Posterior cingulate gyrus (tissue), 11 donors: Measurements from ENCODE around the gene QPRT.
A peak's percentile ranks its signal among the peaks of the same experiment; 100 is the strongest.
"Not testable (repeated sequence)": the region's sequence is repeated elsewhere in the genome, so short reads cannot be mapped to it uniquely, and the experiment has no call there.

ENCODE experiments used
- DNase-seq, 10 donors: peaks; one replicate each; pipeline versions ENCODE4 v3.0.0 to v3.0.0-alpha.2; 2020 to 2021; ENCODE audit warnings: mixed read lengths in 3 of 10
- intact Hi-C: fragments of 100-400 bp; cut with DNase I; formaldehyde crosslinking; loops from one replicate; pipeline ENCODE4 v1.15.1; 2023

QPRT gene

GRCh38 chr16:29678691-29679267 is at the start of gene QPRT:
Gene QPRT, plus strand, starts transcription at chr16:29679180. Its CDS starts 18 bp downstream, at chr16:29679198.
- DNase-seq = peak in 9 of 10 donors; percentile 28 to 92 (median 49)
- intact Hi-C loops = no loop called here

GRCh38 chr16:29629318-29629717 is 49.7 kb upstream of the QPRT start:
- DNase-seq = peak in 2 of 10 donors; percentile 23 to 34
- intact Hi-C loops = not testable (repeated sequence)

GRCh38 chr16:29631658-29632057 is 47.3 kb upstream of the QPRT start:
- DNase-seq = peak in 2 of 10 donors; percentile 22 to 48
- intact Hi-C loops = not testable (repeated sequence)

GRCh38 chr16:29635902-29636301 is 43.1 kb upstream of the QPRT start:
- DNase-seq = peak in 2 of 10 donors; percentile 60 to 68

GRCh38 chr16:29636368-29636767 is 42.6 kb upstream of the QPRT start:
- intact Hi-C loops = not testable (repeated sequence)
- peak in 1 of 10 donors; percentile 1 for DNase-seq

More at GRCh38 chr16:29635902-29636301, 43.1 kb upstream of the QPRT start:
- intact Hi-C loops = not testable (repeated sequence)

GRCh38 chr16:29638751-29639150 is 40.2 kb upstream of the QPRT start:
- DNase-seq, intact Hi-C loops: not testable (repeated sequence)

- intact Hi-C loops = no loop called here
- no peak for DNase-seq
These were observed 37.4 kb upstream of the QPRT start for GRCh38 chr16:29641561-29641960.

GRCh38 chr16:29643596-29643995 is 35.4 kb upstream of the QPRT start:
- intact Hi-C loops = no loop called here
- DNase-seq = peak in 1 of 10 donors; percentile 29

GRCh38 chr16:29644338-29644857 is 34.6 kb upstream of the QPRT start:
- peak in 1 of 10 donors; percentile 0 for DNase-seq
- intact Hi-C loops = no loop called here

- no peak for DNase-seq
- intact Hi-C loops = no loop called here
These were observed 33.8 kb upstream of the QPRT start for GRCh38 chr16:29644973-29645693.

GRCh38 chr16:29645694-29646187 is 33.2 kb upstream of the QPRT start:
- DNase-seq = no peak
- intact Hi-C loops = no loop called here

GRCh38 chr16:29646947-29647346 is 32.0 kb upstream of the QPRT start:
- intact Hi-C loops = no loop called here
- no peak for DNase-seq

- no peak for DNase-seq
- intact Hi-C loops = no loop called here
These were observed 29.1 kb upstream of the QPRT start for GRCh38 chr16:29649588-29650494.

- no peak for DNase-seq
- intact Hi-C loops = no loop called here
These were observed 28.2 kb upstream of the QPRT start for GRCh38 chr16:29650771-29651170.

GRCh38 chr16:29651774-29652349 is 27.1 kb upstream of the QPRT start:
- no peak for DNase-seq
- intact Hi-C loops = no loop called here

GRCh38 chr16:29653471-29653870 is 25.5 kb upstream of the QPRT start:
- intact Hi-C loops = no loop called here
- no peak for DNase-seq

GRCh38 chr16:29653890-29654289 is 25.1 kb upstream of the QPRT start:
- intact Hi-C loops, DNase-seq: not testable (repeated sequence)

- intact Hi-C loops = no loop called here
- DNase-seq = no peak
These were observed 22.1 kb upstream of the QPRT start for GRCh38 chr16:29656688-29657523.

GRCh38 chr16:29658705-29659104 is 20.3 kb upstream of the QPRT start:
- no peak for DNase-seq
- intact Hi-C loops = no loop called here
